GM19023 (cell line): Measurements from ENCODE around the gene SORL1-AS1.

ENCODE experiments used
- ATAC-seq: cut with Tn5 transposase; IDR thresholded peaks from one replicate; pipeline ENCODE4 v1.9.1; 2021; ENCODE audit warnings: mild to moderate bottlenecking, moderate library complexity; ENCODE audit not compliant: unreplicated experiment

Gene SORL1-AS1

GRCh38 chr11:121394785-121395184 lies 58.0 kb downstream of the SORL1-AS1 start:
- no peak for ATAC-seq

GRCh38 chr11:121393855-121394254 lies 58.9 kb downstream of the SORL1-AS1 start:
- no peak for ATAC-seq

DNA sequence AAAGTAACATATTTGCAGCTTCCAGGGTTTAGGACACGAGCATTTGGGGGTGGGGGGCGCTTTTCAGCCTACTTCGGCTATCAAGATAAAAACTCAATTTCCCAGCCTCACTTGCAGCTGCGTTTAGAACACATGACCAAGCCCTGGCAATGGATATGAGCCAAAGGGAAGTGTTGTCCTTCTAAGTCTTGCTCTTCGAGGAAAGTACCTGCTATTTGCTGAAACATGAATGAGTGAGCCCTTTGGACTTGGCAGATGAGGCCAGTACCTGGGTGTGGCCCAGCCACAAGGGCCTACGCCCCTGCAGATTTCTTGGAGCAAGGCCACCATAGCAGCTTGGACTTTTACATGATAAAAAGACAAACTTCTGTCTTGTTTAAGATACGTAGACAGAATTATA lies 60.9 kb downstream of the SORL1-AS1 start:
- no peak for ATAC-seq

- no peak for ATAC-seq
These were observed 63.1 kb downstream of the SORL1-AS1 start for GRCh38 chr11:121389651-121390050.
